Parathyroid adenoma (tissue), 2 donors: ENCODE measurements around the gene DHRS9.

Experiments used
- H2AFZ ChIP-seq: fragments of 300-600 bp; sonication (generic); one replicate; pipeline ENCODE4 v1.7.0; 2017; ENCODE audit warnings: antibody characterized with exemption, mild to moderate bottlenecking
- H3K27ac ChIP-seq: fragments of 300-600 bp; sonication (generic); one replicate; pipeline ENCODE4 v1.7.0; 2017
- H3K27me3 ChIP-seq: fragments of 300-600 bp; sonication (generic); one replicate; pipeline ENCODE4 v1.7.0; 2017; ENCODE audit warnings: low read length; ENCODE audit not compliant: control insufficient read depth, insufficient read depth
- H3K36me3 ChIP-seq: fragments of 300-600 bp; sonication (generic); one replicate; pipeline ENCODE4 v1.7.0; 2017; ENCODE audit warnings: low read length; ENCODE audit not compliant: control insufficient read depth, insufficient read depth
- H3K4me1 ChIP-seq: fragments of 300-600 bp; sonication (generic); one replicate; pipeline ENCODE4 v1.7.0; 2017; ENCODE audit warnings: control low read depth
- H3K4me2 ChIP-seq: fragments of 300-600 bp; sonication (generic); one replicate; pipeline ENCODE4 v1.7.0; 2017; ENCODE audit warnings: low read length
- H3K4me3 ChIP-seq: fragments of 300-600 bp; sonication (generic); one replicate; pipeline ENCODE4 v1.7.0; 2017; ENCODE audit warnings: low read depth, low read length
- H3K79me2 ChIP-seq: fragments of 300-600 bp; sonication (generic); one replicate; pipeline ENCODE4 v1.7.0; 2017; ENCODE audit warnings: control low read depth
- H3K9ac ChIP-seq: fragments of 300-600 bp; sonication (generic); one replicate; pipeline ENCODE4 v1.7.0; 2017; ENCODE audit warnings: mild to moderate bottlenecking
- H3K9me3 ChIP-seq: fragments of 300-600 bp; sonication (generic); one replicate; pipeline ENCODE4 v1.7.0; 2017; ENCODE audit warnings: low read length; ENCODE audit not compliant: control insufficient read depth
- TF ChIP-seq, protein P1 (sequence below): fragments of 300-600 bp; sonication (generic); IDR thresholded peaks from one replicate; pipeline ENCODE4 v1.7.0; 2017; ENCODE audit warnings: antibody characterized with exemption, mild to moderate bottlenecking
- donor health status: primary hyperparathyroidism.

The DHRS9 gene

DNA sequence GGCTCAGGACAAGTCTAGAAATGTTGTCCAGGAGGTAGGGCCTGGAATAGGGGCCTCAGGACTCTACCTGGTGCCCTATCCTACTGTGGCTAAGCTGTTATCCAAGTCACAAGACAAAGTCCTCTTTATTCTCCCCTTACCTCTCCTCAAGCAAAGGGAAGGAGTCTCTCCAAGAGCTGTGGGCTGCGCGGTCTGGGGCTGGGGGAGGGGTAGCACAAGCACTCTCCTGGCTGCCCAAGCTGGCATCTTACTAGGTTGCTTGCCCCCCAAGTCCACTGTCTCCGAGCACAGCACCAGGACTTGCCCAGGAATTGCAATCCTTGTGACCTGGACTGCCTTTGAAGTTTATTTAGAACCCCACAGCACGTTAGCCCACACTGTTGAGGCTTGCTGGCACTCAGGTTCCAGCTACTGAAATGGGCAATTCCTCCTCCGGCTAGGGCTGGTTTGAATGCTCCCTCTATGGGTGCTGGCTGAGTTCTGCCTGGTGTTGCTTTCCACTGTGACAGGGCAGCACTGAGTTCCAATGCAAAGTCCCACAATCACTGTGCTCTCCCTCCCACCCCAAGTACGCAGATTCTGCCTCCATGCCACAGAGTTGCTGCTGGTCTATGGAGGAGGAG, 18.5 kb downstream of the DHRS9 start:
- Histone ChIP-seq H3K4me1 (no peaks in the 10 kb centered on the region), H3K4me2 (no peak overlapping the region), H2AFZ (no peak overlapping the region), H3K9ac (no peak overlapping the region), H3K27me3 (no peaks in the 10 kb centered on the region), H3K36me3 (no peaks in the 10 kb centered on the region), H3K79me2 (no peaks in the 10 kb centered on the region), H3K27ac (no peak overlapping the region), H3K9me3 (no peaks in the 10 kb centered on the region), H3K4me3 (no peak overlapping the region)
- TF ChIP-seq, protein P1, sequence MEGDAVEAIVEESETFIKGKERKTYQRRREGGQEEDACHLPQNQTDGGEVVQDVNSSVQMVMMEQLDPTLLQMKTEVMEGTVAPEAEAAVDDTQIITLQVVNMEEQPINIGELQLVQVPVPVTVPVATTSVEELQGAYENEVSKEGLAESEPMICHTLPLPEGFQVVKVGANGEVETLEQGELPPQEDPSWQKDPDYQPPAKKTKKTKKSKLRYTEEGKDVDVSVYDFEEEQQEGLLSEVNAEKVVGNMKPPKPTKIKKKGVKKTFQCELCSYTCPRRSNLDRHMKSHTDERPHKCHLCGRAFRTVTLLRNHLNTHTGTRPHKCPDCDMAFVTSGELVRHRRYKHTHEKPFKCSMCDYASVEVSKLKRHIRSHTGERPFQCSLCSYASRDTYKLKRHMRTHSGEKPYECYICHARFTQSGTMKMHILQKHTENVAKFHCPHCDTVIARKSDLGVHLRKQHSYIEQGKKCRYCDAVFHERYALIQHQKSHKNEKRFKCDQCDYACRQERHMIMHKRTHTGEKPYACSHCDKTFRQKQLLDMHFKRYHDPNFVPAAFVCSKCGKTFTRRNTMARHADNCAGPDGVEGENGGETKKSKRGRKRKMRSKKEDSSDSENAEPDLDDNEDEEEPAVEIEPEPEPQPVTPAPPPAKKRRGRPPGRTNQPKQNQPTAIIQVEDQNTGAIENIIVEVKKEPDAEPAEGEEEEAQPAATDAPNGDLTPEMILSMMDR, result no peak

- TF ChIP-seq, protein P1, result no peak
- Histone ChIP-seq H3K9ac (no peak overlapping the region), H3K27ac (no peak overlapping the region), H3K4me3 (no peak overlapping the region), H3K9me3 (no peaks in the 10 kb centered on the region), H3K4me1 (no peaks in the 10 kb centered on the region), H2AFZ (no peak overlapping the region), H3K27me3 (no peaks in the 10 kb centered on the region), H3K36me3 (no peaks in the 10 kb centered on the region), H3K4me2 (no peak overlapping the region), H3K79me2 (no peaks in the 10 kb centered on the region)
Measured at GRCh38 chr2:169089182-169089581, 19.8 kb downstream of the DHRS9 start.

- no peaks in the 10 kb centered on the region for H3K79me2 ChIP-seq
- no peaks in the 10 kb centered on the region for H3K27me3 ChIP-seq
- H3K9me3 ChIP-seq, result no peaks in the 10 kb centered on the region
- H2AFZ ChIP-seq, result no peak overlapping the region
- H3K27ac ChIP-seq, result no peak overlapping the region
- no peak overlapping the region for H3K4me3 ChIP-seq
- H3K9ac ChIP-seq, result no peak overlapping the region
- TF ChIP-seq, protein P1, result no peak
- no peaks in the 10 kb centered on the region for H3K36me3 ChIP-seq
- no peak overlapping the region for H3K4me2 ChIP-seq
- no peaks in the 10 kb centered on the region for H3K4me1 ChIP-seq
Measured at GRCh38 chr2:169090133-169090820, 20.9 kb downstream of the DHRS9 start.

- no peak overlapping the region for H3K27ac ChIP-seq
- H2AFZ ChIP-seq, result no peak overlapping the region
Measured at GRCh38 chr2:169091256-169091655, 21.9 kb downstream of the DHRS9 start.

More at GRCh38 chr2:169091256-169091655, 21.9 kb downstream of the DHRS9 start:
- Histone ChIP-seq H3K79me2 (no peaks in the 10 kb centered on the region), H3K9ac (no peak overlapping the region), H3K9me3 (no peaks in the 10 kb centered on the region), H3K36me3 (no peaks in the 10 kb centered on the region), H3K27me3 (no peaks in the 10 kb centered on the region), H3K4me3 (no peak overlapping the region), H3K4me2 (no peak overlapping the region), H3K4me1 (no peaks in the 10 kb centered on the region)
- TF ChIP-seq, protein P1, result no peak
